GM21737 (cell line): ENCODE results near the gene TLE4.

Source experiments
- ATAC-seq: cut with Tn5 transposase; IDR thresholded peaks from one replicate; pipeline ENCODE4 v1.9.1; 2021; ENCODE audit warnings: mild to moderate bottlenecking, moderate library complexity; ENCODE audit not compliant: unreplicated experiment

Gene TLE4

GRCh38 chr9:79660615-79661014, 88.8 kb downstream of the TLE4 start:
- no peak for ATAC-seq

- ATAC-seq, result no peak
These were observed 89.5 kb downstream of the TLE4 start for GRCh38 chr9:79661279-79661678.

DNA sequence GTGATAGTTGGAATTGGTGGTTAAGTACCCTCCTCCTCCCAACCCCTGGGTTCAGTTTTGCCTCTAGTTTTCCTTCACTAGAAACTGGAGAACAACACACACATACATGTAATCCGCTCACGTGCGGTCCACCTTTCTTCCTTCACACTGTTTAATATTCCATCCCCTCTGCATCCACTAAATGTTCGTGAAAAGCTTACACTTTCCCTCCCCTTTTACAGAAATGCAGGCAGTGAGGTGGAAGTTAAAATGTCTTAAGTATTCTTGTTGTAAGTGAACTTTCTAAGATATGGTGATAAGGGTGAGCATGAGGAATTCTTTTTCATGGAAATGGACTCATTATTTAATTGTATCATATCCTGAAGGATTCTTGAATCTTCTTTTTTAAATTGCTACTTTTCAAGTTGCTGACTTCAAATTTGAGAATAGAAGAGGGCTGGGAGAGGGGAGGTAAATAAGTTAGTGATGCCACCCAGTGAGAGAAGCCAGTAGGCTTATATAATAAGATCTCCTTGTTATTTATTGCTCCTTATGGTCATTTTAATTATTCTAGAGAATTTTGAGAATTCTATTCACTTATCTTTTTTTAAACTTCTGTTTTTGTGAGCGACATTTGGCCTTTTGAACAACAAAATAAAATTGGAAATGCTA, 90.2 kb downstream of the TLE4 start:
- no peak for ATAC-seq

- ATAC-seq, result no peak
These were observed 90.8 kb downstream of the TLE4 start for GRCh38 chr9:79662537-79662956.

GRCh38 chr9:79663300-79663699, 91.5 kb downstream of the TLE4 start:
- no peak for ATAC-seq

GRCh38 chr9:79663878-79664277, 92.1 kb downstream of the TLE4 start:
- no peak for ATAC-seq

GRCh38 chr9:79664375-79664831, 92.6 kb downstream of the TLE4 start:
- no peak for ATAC-seq

- no peak for ATAC-seq
These were observed 93.6 kb downstream of the TLE4 start for GRCh38 chr9:79665369-79665768.

- no peak for ATAC-seq
These were observed 94.2 kb downstream of the TLE4 start for GRCh38 chr9:79665931-79666330.

DNA sequence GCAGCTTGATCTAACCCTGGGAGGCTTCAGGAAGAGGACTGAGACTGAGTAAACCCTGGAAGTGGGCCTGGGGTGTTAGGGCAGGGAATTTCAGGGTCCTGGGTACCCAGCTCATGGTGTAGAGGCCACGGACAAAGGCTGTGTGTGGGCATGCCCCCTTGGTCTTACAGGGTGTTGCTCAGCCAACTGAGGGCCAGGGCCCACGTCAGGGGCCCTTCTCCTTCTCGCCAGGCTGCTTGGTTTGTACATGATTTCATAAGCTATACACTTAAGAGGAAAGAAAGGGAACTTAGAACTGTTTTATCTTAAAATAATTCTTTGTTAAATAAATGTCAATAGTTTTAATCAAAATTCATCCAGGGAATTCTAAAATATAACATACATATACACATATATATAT, 95.4 kb downstream of the TLE4 start:
- no peak for ATAC-seq

GRCh38 chr9:79667817-79668436, 96.2 kb downstream of the TLE4 start:
- no peak for ATAC-seq

GRCh38 chr9:79668956-79669355, 97.2 kb downstream of the TLE4 start:
- ATAC-seq, result no peak

DNA sequence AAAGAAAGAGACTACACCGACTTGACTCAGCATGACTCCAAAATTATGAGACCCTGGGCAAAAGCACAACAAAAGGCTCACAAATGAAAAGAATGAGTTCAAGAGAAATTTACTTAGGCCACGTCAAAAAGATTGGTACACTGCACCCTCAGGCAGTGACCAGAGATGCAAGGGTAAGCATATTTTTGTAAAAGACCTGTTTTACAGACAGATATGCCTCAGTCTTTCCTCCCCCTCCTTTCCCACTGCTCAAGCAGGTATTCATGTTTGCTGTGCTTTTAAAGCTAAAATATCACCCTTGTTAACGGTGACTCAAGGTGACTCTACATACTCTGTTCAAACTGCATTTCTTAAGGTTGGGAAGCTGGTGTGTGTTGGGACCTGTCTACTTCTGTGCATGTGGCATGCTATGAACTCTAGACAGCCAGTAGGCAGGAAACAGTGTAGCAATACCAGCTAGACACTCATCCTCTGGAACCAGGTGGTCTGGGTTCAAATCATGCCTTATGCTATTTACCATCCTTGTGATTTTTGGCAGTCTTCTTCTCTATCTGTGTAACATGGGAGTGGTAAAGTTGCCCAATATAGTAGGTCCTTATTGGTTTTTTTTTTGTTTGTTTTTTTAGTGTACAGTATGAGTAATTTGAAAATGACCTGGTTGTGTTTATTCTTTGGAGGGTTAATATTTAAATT, 98.7 kb downstream of the TLE4 start:
- no peak for ATAC-seq

GRCh38 chr9:79671558-79671957, 99.8 kb downstream of the TLE4 start:
- ATAC-seq, result no peak

DNA sequence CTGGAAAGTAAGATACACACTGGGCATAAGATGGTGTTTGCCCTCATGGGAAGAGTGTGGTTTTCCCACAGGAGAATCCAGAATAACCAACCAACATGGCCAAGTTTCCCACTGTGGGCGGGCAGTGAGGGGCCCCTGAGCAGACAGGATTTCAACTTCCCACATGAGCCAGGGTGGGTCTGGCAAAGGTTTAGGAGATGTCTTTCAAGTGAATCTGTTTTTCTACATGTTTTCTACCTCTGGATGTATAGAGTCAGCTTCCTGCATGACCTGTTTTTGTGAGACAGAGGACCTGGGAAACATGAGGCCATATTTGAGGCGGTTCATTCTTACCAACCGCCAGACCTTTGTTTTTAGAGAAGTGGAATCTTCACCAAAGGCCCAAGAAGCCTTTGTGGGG, 100.5 kb downstream of the TLE4 start:
- no peak for ATAC-seq

DNA sequence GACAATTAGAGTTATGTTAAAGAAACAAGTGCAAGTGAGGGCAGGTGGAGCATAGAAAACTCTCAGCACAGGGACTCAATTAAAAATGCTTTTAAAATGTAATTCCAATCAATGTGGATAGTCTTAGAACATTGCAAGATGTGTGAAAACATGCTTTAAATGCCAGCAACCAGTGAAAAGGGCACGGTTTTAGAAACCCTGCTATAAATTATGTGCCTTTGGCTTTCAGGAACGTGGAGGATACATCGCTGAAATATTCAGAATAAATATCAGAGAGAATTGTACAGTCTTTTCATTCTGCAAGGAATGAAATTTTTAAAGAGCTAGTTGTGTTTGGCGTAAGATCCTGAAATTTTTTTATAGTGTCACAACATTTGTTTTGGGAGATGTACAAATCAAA, 101.1 kb downstream of the TLE4 start:
- ATAC-seq, result no peak

DNA sequence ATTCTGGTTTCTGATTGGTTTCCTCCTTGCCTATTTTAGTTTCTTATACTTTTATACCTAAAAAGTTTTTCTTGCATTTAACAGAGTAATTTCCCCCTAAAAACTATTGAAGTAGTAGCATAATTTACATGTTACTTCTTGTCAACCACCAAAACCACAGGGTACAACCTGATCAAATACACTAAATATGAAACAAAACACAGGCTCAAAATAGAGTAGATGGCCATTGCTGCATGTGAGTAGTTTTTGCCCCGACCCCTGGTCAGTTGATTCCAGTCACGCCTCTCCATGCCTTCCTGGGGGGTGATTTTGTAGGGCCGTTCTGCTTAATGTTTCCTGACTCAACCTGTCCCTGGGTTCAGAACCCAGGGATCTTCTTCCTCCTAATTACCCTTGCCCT, 101.8 kb downstream of the TLE4 start:
- ATAC-seq, result no peak

- ATAC-seq, result no peak
These were observed 102.5 kb downstream of the TLE4 start for GRCh38 chr9:79674052-79674777.

DNA sequence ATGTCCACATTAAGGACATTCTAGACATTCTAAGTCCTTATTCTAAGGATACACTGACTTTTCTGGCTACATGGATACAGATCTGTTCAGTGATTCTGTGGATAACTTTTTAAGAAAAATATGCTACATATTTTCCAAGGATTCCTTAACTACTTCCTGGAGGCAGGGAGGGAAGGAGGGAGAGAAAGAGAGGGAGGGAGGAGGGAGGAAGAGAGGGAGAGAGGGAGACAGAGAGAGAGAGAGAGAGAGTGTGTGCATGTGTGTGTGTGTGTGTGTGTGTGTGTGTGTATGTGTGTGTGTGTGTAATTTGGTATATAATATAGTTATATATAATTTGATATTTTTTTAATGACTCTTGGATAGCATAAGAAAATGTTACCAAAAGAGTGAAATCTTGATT, 109.8 kb downstream of the TLE4 start:
- ATAC-seq, result no peak

GRCh38 chr9:79682076-79682736, 110.4 kb downstream of the TLE4 start:
- ATAC-seq, result no peak

DNA sequence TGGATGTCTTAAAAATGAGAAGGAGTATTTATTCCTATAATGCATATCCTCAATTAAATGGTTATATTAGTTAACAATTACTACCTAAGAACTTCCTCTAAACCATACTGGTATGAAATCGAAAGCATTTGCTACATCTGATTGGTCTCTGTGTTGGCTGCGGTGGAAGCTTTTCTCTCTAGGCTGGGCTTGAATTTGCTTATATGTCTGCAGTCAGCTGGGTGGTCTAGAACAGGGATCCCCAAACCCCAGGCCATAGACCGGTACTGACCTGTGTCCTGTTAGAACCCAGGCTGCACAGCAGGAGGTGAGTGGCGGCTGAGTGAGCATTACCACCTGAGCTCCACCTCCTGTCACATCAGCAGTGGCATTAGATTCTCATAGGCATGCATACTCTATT, 112.3 kb downstream of the TLE4 start:
- no peak for ATAC-seq
